Measurements from ENCODE around the gene CASR.
"Not testable (repeated sequence)": the region's sequence is repeated elsewhere in the genome, so short reads cannot be mapped to it uniquely, and the experiment has no call there.

CASR gene, protein sequence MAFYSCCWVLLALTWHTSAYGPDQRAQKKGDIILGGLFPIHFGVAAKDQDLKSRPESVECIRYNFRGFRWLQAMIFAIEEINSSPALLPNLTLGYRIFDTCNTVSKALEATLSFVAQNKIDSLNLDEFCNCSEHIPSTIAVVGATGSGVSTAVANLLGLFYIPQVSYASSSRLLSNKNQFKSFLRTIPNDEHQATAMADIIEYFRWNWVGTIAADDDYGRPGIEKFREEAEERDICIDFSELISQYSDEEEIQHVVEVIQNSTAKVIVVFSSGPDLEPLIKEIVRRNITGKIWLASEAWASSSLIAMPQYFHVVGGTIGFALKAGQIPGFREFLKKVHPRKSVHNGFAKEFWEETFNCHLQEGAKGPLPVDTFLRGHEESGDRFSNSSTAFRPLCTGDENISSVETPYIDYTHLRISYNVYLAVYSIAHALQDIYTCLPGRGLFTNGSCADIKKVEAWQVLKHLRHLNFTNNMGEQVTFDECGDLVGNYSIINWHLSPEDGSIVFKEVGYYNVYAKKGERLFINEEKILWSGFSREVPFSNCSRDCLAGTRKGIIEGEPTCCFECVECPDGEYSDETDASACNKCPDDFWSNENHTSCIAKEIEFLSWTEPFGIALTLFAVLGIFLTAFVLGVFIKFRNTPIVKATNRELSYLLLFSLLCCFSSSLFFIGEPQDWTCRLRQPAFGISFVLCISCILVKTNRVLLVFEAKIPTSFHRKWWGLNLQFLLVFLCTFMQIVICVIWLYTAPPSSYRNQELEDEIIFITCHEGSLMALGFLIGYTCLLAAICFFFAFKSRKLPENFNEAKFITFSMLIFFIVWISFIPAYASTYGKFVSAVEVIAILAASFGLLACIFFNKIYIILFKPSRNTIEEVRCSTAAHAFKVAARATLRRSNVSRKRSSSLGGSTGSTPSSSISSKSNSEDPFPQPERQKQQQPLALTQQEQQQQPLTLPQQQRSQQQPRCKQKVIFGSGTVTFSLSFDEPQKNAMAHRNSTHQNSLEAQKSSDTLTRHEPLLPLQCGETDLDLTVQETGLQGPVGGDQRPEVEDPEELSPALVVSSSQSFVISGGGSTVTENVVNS

DNA sequence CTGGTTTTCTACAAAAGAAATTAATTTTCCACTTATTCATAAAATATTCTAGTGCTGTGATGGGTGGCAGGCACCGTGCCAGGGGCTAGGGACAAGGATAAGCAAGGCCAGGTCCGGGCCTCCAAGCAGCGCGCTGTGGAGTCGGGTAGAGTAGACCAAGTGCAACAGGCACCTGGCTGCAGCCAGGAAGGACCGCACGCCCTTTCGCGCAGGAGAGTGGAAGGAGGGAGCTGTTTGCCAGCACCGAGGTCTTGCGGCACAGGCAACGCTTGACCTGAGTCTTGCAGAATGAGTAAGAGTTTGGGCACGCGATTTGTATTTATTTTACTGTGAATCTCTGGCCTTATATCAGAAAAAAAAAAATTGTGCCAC, at the start of gene CASR:
Gene CASR, plus strand, starts transcription at position 148 of the 372 bp plus-strand sequence. CDS start 70,522 bp downstream, outside the sequence.
- Histone ChIP-seq H3K36me3 (no peaks in the 10 kb centered on the region), H3K4me2 (no peak within 1 kb of the TSS), H3K4me3 (no peak within 1 kb of the TSS), H3K27ac (no peak within 1 kb of the TSS), H3K27me3 (no peaks in the 10 kb centered on the region; a peak in 1 of 22 replicates), H3K9me3 (replicated peaks in 1 of 11) (peaks cover 11 to 23% (median 16%) of the 10 kb centered on the region in 11 experiments), H4K20me1 (no peaks in the 10 kb centered on the region), H3K9ac (no peak within 1 kb of the TSS), H3K4me1 (no peaks in the 10 kb centered on the region)
- no peak for TF ChIP-seq Cebpa-rat (IDR thresholded peaks at IDR 0.05)

DNA sequence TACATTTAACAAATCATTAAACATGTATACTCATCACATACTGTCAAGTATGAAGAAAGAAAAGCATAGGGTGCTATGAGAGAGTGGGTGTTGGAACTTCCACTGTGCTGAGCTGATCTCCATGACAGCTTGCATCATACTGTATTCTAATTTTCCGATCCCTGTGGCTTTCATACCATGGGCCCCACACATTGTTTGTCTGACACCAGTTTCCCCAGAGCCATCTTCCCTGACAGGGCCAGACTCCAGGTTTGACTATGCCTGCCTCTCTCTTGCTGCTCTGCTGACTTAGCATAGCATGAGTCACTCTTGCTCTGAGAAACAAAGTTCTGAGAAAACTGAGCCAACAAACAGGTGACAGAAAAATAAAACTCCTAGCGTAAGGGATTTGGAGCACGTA, 37.0 kb upstream of the CASR start:
- Histone ChIP-seq H3K4me2 (no peak overlapping the region), H3K27me3 (no peaks in the 10 kb centered on the region), H3K9ac (no peak overlapping the region)

GRCh38 chr3:122148941-122149627, 34.4 kb upstream of the CASR start:
- Histone ChIP-seq H3K4me3 (no peak overlapping the region), H3K4me1 (peaks cover 0 to 14% (median 9%) of the 10 kb centered on the region in 10 experiments; a peak in 10 of 20 replicates), H3K36me3 (peaks cover 0 to 8% (median 0%) of the 10 kb centered on the region in 11 experiments; a peak in 5 of 22 replicates), H3K27me3 (no peaks in the 10 kb centered on the region), H3K9me3 (replicated peaks in 1 of 11) (peaks cover 11 to 28% (median 18%) of the 10 kb centered on the region in 11 experiments), H4K20me1 (no peaks in the 10 kb centered on the region), H3K9ac (no peak overlapping the region), H3K27ac (no peak overlapping the region), H3K4me2 (peak overlapping the region in 6 of 11 experiments; percentile 2 to 50 (median 26); a peak in 6 of 22 replicates)
- no peak for TF ChIP-seq Cebpa-rat (IDR thresholded peaks at IDR 0.05)

More for the DNA sequence above, 37.0 kb upstream of the CASR start:
- TF ChIP-seq Cebpa-rat (IDR thresholded peaks at IDR 0.05): no peak
- Histone ChIP-seq H3K4me3 (no peak overlapping the region), H3K36me3 (no peaks in the 10 kb centered on the region), H3K9me3 (replicated peaks in 1 of 11) (peaks cover 15 to 26% (median 20%) of the 10 kb centered on the region in 11 experiments; a peak in 21 of 22 replicates), H3K4me1 (peaks cover 0 to 14% (median 9%) of the 10 kb centered on the region in 10 experiments; a peak in 10 of 20 replicates), H4K20me1 (no peaks in the 10 kb centered on the region), H3K27ac (no peak overlapping the region)

DNA sequence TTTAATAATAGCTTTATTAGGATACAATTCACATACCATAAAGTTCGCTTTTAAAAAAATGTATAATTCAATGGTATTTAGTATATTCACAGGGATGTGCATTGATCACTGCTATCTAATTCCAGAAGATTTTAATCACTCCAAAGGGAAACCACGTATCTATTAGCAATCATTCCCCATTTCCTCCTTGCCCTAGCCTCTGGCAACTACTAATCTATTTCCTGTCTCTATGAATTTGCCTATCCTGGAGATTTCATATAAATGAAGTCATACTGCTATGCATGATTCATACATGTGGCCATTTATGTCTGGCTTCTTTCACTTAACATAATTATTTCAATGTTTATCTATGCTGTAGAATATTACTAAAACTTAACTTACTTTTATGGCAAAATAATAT, 32.0 kb upstream of the CASR start:
- no peak overlapping the region for H3K4me3 ChIP-seq
- no peaks in the 10 kb centered on the region for H4K20me1 ChIP-seq
- no peak for TF ChIP-seq Cebpa-rat (IDR thresholded peaks at IDR 0.05)
- no peak overlapping the region for H3K9ac ChIP-seq
- H3K4me1 ChIP-seq: peaks cover 0 to 14% (median 9%) of the 10 kb centered on the region in 10 experiments; a peak in 10 of 20 replicates
- peaks cover 0 to 11% (median 0%) of the 10 kb centered on the region in 11 experiments; a peak in 6 of 22 replicates for H3K36me3 ChIP-seq
- H3K4me2 ChIP-seq: no peak overlapping the region
- H3K27me3 ChIP-seq: no peaks in the 10 kb centered on the region
- no peak overlapping the region for H3K27ac ChIP-seq
- H3K9me3 ChIP-seq (replicated peaks in 1 of 11): peaks cover 31 to 52% (median 41%) of the 10 kb centered on the region in 11 experiments

DNA sequence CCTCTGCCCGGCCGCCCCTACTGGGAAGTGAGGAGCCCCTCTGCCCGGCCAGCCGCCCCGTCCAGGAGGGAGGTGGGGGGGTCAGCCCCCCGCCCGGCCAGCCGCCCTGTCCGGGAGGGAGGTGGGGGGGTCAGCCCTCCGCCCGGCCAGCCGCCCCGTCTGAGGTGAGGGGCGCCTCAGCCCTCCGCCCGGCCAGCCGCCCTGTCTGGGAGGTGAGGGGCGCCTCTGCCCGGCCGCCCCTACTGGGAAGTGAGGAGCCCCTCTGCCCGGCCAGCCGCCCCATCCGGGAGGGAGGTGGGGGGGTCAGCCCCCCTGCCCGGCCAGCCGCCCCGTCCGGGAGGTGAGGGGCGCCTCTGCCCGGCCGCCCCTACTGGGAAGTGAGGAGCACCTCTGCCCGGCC, 18.5 kb upstream of the CASR start:
- peaks cover 12 to 44% (median 25%) of the 10 kb centered on the region in 11 experiments; a peak in 21 of 22 replicates for H3K9me3 ChIP-seq (replicated peaks in 1 of 11)
- not testable (repeated sequence) for H3K36me3 ChIP-seq, H4K20me1 ChIP-seq, H3K27ac ChIP-seq, H3K4me1 ChIP-seq, H3K4me3 ChIP-seq, H3K27me3 ChIP-seq, H3K9ac ChIP-seq, H3K4me2 ChIP-seq

DNA sequence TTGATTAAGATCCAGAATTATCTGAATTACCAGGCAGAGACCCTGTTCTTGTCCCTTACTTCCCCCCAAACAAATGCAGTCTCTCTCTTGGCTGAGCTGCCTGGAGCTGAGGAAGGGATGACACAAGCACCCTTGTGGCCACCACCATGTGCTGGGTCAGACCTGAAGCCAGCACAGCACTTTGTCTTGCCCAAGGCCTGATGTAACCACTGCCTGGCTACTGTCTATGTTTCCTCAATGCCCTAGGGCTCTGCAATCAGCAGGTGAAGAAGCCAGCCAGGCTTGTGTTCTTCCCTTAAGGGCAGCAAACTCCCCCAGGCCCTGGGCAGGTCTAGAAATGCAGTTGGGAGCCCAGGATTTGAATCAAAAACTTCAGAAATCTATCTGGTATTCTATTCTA, 15.8 kb upstream of the CASR start:
- Histone ChIP-seq H3K27me3 (no peaks in the 10 kb centered on the region), H3K36me3 (no peaks in the 10 kb centered on the region), H3K9me3 (replicated peaks in 1 of 11) (peaks cover 18 to 48% (median 33%) of the 10 kb centered on the region in 11 experiments), H3K27ac (no peak overlapping the region), H3K4me3 (no peak overlapping the region), H3K4me1 (no peaks in the 10 kb centered on the region), H3K4me2 (no peak overlapping the region), H4K20me1 (no peaks in the 10 kb centered on the region), H3K9ac (no peak overlapping the region)
- TF ChIP-seq Cebpa-rat (IDR thresholded peaks at IDR 0.05): no peak

- TF ChIP-seq Cebpa-rat (IDR thresholded peaks at IDR 0.05): no peak
- Histone ChIP-seq H3K27me3 (no peaks in the 10 kb centered on the region), H3K4me3 (no peak overlapping the region), H3K4me2 (no peak overlapping the region), H3K36me3 (no peaks in the 10 kb centered on the region), H3K9me3 (replicated peaks in 1 of 11) (peaks cover 22 to 52% (median 37%) of the 10 kb centered on the region in 11 experiments), H3K4me1 (no peaks in the 10 kb centered on the region), H3K27ac (no peak overlapping the region), H4K20me1 (no peaks in the 10 kb centered on the region), H3K9ac (no peak overlapping the region)
These were observed 15.4 kb upstream of the CASR start for GRCh38 chr3:122168044-122168443.

DNA sequence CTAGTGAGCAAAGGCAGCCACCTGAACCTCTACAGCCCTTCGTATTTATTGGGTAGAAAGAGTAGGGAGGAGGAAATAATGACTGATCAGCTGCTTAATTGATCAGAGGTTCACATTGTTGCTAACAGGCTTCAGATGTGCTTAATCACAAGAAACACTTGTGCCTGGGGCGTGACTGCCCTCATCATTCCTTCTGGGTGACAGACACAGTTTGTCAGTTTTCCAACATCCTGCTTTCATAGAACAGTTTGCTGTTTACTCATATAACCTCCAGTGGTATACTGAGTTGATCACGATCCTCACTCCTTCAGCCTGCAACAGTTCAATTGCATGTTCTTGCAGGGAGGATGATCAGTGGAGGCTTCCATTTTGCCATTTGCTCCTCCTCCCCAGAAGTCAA, 13.6 kb upstream of the CASR start:
- Histone ChIP-seq H3K27me3 (no peaks in the 10 kb centered on the region), H3K9ac (no peak overlapping the region), H3K4me3 (no peak overlapping the region), H3K4me2 (no peak overlapping the region), H3K4me1 (no peaks in the 10 kb centered on the region), H3K9me3 (replicated peaks in 1 of 11) (peaks cover 32 to 68% (median 48%) of the 10 kb centered on the region in 11 experiments), H3K36me3 (no peaks in the 10 kb centered on the region; a peak in 1 of 22 replicates), H4K20me1 (no peaks in the 10 kb centered on the region), H3K27ac (no peak overlapping the region)
- TF ChIP-seq Cebpa-rat (IDR thresholded peaks at IDR 0.05): no peak

DNA sequence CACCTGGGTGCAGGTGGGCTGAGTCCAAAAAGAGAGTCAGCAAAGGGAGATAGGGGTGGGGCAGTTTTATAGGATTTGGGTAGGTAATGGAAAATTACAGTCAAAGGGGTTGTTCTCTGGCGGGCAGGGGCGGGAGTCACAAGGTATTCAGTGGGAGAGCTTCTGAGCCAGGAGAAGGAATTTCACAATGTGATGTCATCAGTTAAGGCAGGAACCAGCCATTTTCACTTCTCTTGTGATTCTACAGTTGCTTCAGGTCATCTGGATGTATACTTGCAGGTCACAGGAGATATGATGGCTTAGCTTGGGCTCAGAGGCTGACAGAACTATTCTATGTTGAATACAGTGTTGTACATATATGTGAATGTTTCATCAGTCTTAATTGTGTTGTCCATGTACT, 12.1 kb upstream of the CASR start:
- H3K4me2 ChIP-seq, H3K9ac ChIP-seq: not testable (repeated sequence)

More for the DNA sequence above, 12.1 kb upstream of the CASR start:
- not testable (repeated sequence) for H4K20me1 ChIP-seq, H3K27me3 ChIP-seq, H3K36me3 ChIP-seq, H3K4me3 ChIP-seq, H3K27ac ChIP-seq, H3K4me1 ChIP-seq
- peaks cover 26 to 63% (median 43%) of the 10 kb centered on the region in 11 experiments for H3K9me3 ChIP-seq (replicated peaks in 1 of 11)
